Heart left ventricle (tissue), 16 donors: ENCODE results near the gene COL10A1. TPM values are rescaled to one million over a fixed set of nuclear protein-coding genes. Genes with fewer than 3 reads are reported as not detected.
A peak's percentile ranks its signal among the peaks of the same experiment; 100 is the strongest.
"Not testable (repeated sequence)": the region's sequence is repeated elsewhere in the genome, so short reads cannot be mapped to it uniquely, and the experiment has no call there.

Experiments used
- ATAC-seq, 4 donors: fragments of 200-7000 bp; cut with Tn5 transposase; one replicate each; pipeline ENCODE4 v1.9.1; 2020 to 2022; ENCODE audit warnings: moderate library complexity in 4 of 4, mild to moderate bottlenecking in 3 of 4, moderate number of reproducible peaks in 1 of 4
- DNase-seq, 5 donors: peaks; one replicate each; pipeline ENCODE4 v3.0.0-alpha.2; 2020
- H3K27ac ChIP-seq, 12 donors: fragments of 200-600 bp; sonication (generic) in 4 of 12; one replicate each; pipeline versions ENCODE4 v1.5.0 to v1.8.0; 2016 to 2022; ENCODE audit warnings: mild to moderate bottlenecking in 2 of 12
- H3K27me3 ChIP-seq, 9 donors: fragments of 200-600 bp; sonication (generic) in 2 of 9; one replicate each; pipeline versions ENCODE4 v1.5.1 to v1.8.0; 2016 to 2022; ENCODE audit warnings: mild to moderate bottlenecking in 3 of 9
- H3K36me3 ChIP-seq, 9 donors: fragments of 200-600 bp; sonication (generic) in 2 of 9; one replicate each; pipeline versions ENCODE4 v1.5.0 to v1.8.0; 2018 to 2022; ENCODE audit warnings: mild to moderate bottlenecking in 2 of 9
- H3K4me1 ChIP-seq, 12 donors: fragments of 200-600 bp; sonication (generic) in 4 of 12; one replicate each; pipeline versions ENCODE4 v1.5.0 to v1.8.0; 2016 to 2022; ENCODE audit warnings: mild to moderate bottlenecking in 3 of 12
- H3K4me3 ChIP-seq, 12 donors: fragments of 200-600 bp; sonication (generic) in 4 of 12; one replicate each; pipeline versions ENCODE4 v1.5.0 to v1.8.0; 2017 to 2022; ENCODE audit warnings: mild to moderate bottlenecking in 9 of 12, moderate library complexity in 4 of 12
- H3K9me3 ChIP-seq, 12 donors: fragments of 200-600 bp; sonication (generic) in 4 of 12; one replicate each; pipeline versions ENCODE4 v1.5.0 to v1.8.0; 2016 to 2022; ENCODE audit warnings: mild to moderate bottlenecking in 1 of 12
- POLR2A ChIP-seq, 2 donors: fragments of 450-650 bp; IDR thresholded peaks; one replicate each; pipeline ENCODE4 v1.6.1; 2017; ENCODE audit warnings: antibody characterized with exemption in 2 of 2, mild to moderate bottlenecking in 2 of 2, moderate library complexity in 2 of 2
- WGBS, 4 donors: extraction: QIAGEN DNeasy Blood & Tissue Kit in 2 of 4; methylation state at CpG; one replicate each; pipeline versions ENCODE4 v1.1.5 to v1.1.7; 2013 to 2018; 5-methylcytosine and 5-hydroxymethylcytosine counted together
- intact Hi-C, 10 donors: fragments of 100-400 bp; cut with DNase I; formaldehyde crosslinking; loops; one replicate each; pipeline versions ENCODE4 v1.11.1 to v1.14.2; 2022
- polyA plus RNA-seq, 2 donors: library from polyadenylated mRNA; stranded (reverse); fragments of 200-250 nt; gene quantifications; one replicate each; pipeline ENCODE4 v1.2.3, GENCODE V29; 2013
- total RNA-seq, 9 donors: library from RNA; depleted of rRNA in 2 of 9; stranded (reverse); fragments of >200 nt in 2 of 9; fragmentation: NEBNext Ultra II Directional in 3 of 9; extraction: Animal tissue kit (Norgen Biotek cat#: 25700) in 3 of 9; gene quantifications; one replicate each; pipeline versions ENCODE4 v1.1.0 to v1.2.4, GENCODE V29; 2016 to 2023
- TF ChIP-seq, protein P1 (sequence below), 12 donors: fragments of 200-600 bp; sonication (generic) in 4 of 12; IDR thresholded peaks; one replicate each; pipeline versions ENCODE4 v1.5.0 to v1.8.0; 2018 to 2022; ENCODE audit warnings: antibody characterized with exemption in 12 of 12, mild to moderate bottlenecking in 5 of 12
- donor health status: ischemic (EF 13 %, LVEDD 7.1; RV severe dilation, severe dysfunction).
- donor health status: healthy with polysubstance abuse.
- donor health status: DM: no; HTN: yes; CAD: no.
- donor health status: DM: no; HTN: no; CAD: no.
- donor health status: ischemic (EF 25% LVEDD 6.9; RV normal size, moderate dysfunction).
- donor health status: ischemic (EF 25% LVEDD 5.7; RV mildly dilated, moderate dysfunction).
- donor health status: healthy.
- donor health status: DM: yes; HTN: yes; CAD: no.
- donor health status: ischemic (EF 35%, LVEDD 5.7; RV mildly dilated, moderate dysfunction).
- donor health status: nonischemic (EF 11% LVEDD 7.7; RV severe dilation, severe dysfunction).
- donor health status: DM: yes; HTN: yes; CAD: no.
- donor health status: PGD.
- donor health status: ischemic (EF 29% LVEDD 5.4; RV normal size, mild dysfunction).
- donor health status: nonischemic (EF 23%, LVEDD 6.1; RV moderate dilation, normal function).

Gene COL10A1
- total and polyA plus RNA-seq, 11 donors: 0.04 to 1.4 (median 0.17) TPM; not detected in 5

GRCh38 chr6:116096979-116097816, 28.7 kb downstream of the COL10A1 start:
- Histone ChIP-seq H3K27me3 (no peaks in the 10 kb centered on the region), H3K27ac (no peak overlapping the region), H3K36me3 (no peaks in the 10 kb centered on the region), H3K4me3 (no peak overlapping the region), H3K9me3 (peaks cover 0 to 14% (median 0%) of the 10 kb centered on the region in 12 donors), H3K4me1 (peaks cover 0 to 28% (median 10%) of the 10 kb centered on the region in 12 donors)
- intact Hi-C loops: loop anchor here in 4 of 10 donors (1.0 to 5.0 kb wide), 3 partner anchors 84 to 86 kb away; no protein-coding TSS in a partner anchor
- TF ChIP-seq POLR2A (IDR thresholded peaks at IDR 0.05): no peak
- TF ChIP-seq, protein P1, sequence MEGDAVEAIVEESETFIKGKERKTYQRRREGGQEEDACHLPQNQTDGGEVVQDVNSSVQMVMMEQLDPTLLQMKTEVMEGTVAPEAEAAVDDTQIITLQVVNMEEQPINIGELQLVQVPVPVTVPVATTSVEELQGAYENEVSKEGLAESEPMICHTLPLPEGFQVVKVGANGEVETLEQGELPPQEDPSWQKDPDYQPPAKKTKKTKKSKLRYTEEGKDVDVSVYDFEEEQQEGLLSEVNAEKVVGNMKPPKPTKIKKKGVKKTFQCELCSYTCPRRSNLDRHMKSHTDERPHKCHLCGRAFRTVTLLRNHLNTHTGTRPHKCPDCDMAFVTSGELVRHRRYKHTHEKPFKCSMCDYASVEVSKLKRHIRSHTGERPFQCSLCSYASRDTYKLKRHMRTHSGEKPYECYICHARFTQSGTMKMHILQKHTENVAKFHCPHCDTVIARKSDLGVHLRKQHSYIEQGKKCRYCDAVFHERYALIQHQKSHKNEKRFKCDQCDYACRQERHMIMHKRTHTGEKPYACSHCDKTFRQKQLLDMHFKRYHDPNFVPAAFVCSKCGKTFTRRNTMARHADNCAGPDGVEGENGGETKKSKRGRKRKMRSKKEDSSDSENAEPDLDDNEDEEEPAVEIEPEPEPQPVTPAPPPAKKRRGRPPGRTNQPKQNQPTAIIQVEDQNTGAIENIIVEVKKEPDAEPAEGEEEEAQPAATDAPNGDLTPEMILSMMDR (IDR thresholded peaks at IDR 0.05): peak; percentile 35 to 73 (median 57)
- DNase-seq: no peak
- no peak for ATAC-seq
- 27 to 61% (median 43%) methylated on average over 2 of the region's 2 CpGs for WGBS, 4 donors

DNA sequence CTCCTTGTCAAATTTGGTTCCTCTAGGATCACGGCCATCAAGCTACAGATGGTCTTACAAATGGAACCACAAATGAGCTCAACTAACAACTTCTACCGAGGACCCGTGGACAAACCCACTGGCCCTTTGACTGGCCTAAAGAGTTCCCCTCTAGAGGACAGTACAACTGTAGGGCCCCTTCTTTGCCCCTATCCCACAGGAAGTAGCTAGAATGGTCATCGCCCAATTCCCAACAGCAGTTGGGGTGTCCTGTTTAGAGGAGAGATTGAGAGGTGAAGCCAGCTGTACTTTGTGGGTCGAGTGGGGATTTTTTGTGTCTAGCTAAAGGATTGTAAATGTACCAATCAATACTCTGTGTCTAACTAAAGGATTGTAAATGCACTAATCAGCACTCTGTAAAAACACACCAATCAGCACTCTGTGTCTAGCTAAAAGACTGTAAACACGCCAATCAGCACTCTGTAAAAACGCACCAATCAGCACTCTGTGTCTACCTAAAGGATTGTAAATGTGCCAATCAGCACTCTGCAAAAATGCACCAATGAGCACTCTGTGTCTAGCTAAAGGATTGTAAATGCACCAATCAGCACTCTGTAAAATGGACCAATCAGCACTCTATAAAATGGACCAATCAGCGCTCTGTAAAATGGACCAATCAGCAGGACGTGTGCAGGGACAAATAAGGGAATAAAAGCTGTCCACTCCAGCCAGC, 29.7 kb downstream of the COL10A1 start:
- H3K27ac ChIP-seq, DNase-seq, H3K4me3 ChIP-seq, H3K36me3 ChIP-seq, ATAC-seq, H3K27me3 ChIP-seq: not testable (repeated sequence)
- Histone ChIP-seq H3K4me1 (peaks cover 0 to 19% (median 5%) of the 10 kb centered on the region in 12 donors), H3K9me3 (peaks cover 0 to 14% (median 1%) of the 10 kb centered on the region in 12 donors)
- intact Hi-C loops: loop anchor here in 3 of 10 donors (2.0 to 5.0 kb wide), 2 partner anchors 83 to 84 kb away; no protein-coding TSS in a partner anchor
- WGBS, 4 donors: 88 to 92% (median 89%) methylated on average over 9 of the region's 9 CpGs

- Histone ChIP-seq H3K27ac (peak overlapping the region in 9 of 12 donors; percentile 18 to 75 (median 53)), H3K4me3 (no peak overlapping the region), H3K27me3 (no peaks in the 10 kb centered on the region), H3K9me3 (peaks cover 0 to 14% (median 1%) of the 10 kb centered on the region in 12 donors), H3K36me3 (no peaks in the 10 kb centered on the region), H3K4me1 (peaks cover 0 to 19% (median 1%) of the 10 kb centered on the region in 12 donors)
- ATAC-seq: no peak
- TF ChIP-seq, protein P1 (IDR thresholded peaks at IDR 0.05): no peak
- no peak for TF ChIP-seq POLR2A (IDR thresholded peaks at IDR 0.05)
- intact Hi-C loops: no loop called here
- DNase-seq: no peak
- WGBS, 4 donors: 79 to 91% (median 86%) methylated on average over 7 of the region's 7 CpGs
These were observed 31.9 kb downstream of the COL10A1 start for GRCh38 chr6:116094041-116094440.

- ATAC-seq (no peak), DNase-seq (no peak)
- no peak overlapping the region for H3K27ac ChIP-seq
- H3K9me3 ChIP-seq: peaks cover 0 to 2% (median 0%) of the 10 kb centered on the region in 12 donors
- no peak overlapping the region for H3K4me3 ChIP-seq
- H3K27me3 ChIP-seq: no peaks in the 10 kb centered on the region
- H3K4me1 ChIP-seq: peaks cover 0 to 13% (median 2%) of the 10 kb centered on the region in 12 donors
- TF ChIP-seq, protein P1 (IDR thresholded peaks at IDR 0.05): no peak
- no peak for TF ChIP-seq POLR2A (IDR thresholded peaks at IDR 0.05)
- 84 to 94% (median 86%) methylated on average over 2 of the region's 2 CpGs for WGBS, 4 donors
- intact Hi-C loops: no loop called here
- no peaks in the 10 kb centered on the region for H3K36me3 ChIP-seq
These were observed 35.7 kb downstream of the COL10A1 start for GRCh38 chr6:116090251-116090650.
